HCT116 (cell line): Measurements from ENCODE around the gene CLEC16A.

Experiments
- POLR2AphosphoS5 ChIP-seq: IDR thresholded peaks from 2 replicates; pipeline ENCODE4 v1.6.1; 2011; ENCODE audit warnings: mild to moderate bottlenecking, low read depth, low read length, moderate library complexity
- TF ChIP-seq, protein P1 (sequence below), 3 experiments: fragments of 200-600 bp in 1 of 3; sonication (generic) in 1 of 3; IDR thresholded peaks in 2 of 3; conservative IDR thresholded peaks in 1 of 3; 2 replicates each; pipeline ENCODE4 v1.5.1; 2012 to 2017; ENCODE audit warnings: low read depth in 2 of 3, low read length in 2 of 3, antibody characterized with exemption in 1 of 3, borderline replicate concordance in 1 of 3, control low read depth in 1 of 3, mild to moderate bottlenecking in 1 of 3, mixed read lengths in 1 of 3, mixed run types in 1 of 3, moderate library complexity in 1 of 3; ENCODE audit not compliant: insufficient read depth in 1 of 3
- TF ChIP-seq, protein P2 (sequence below): IDR thresholded peaks from 2 replicates; pipeline ENCODE4 v1.6.1; 2012

DNA sequence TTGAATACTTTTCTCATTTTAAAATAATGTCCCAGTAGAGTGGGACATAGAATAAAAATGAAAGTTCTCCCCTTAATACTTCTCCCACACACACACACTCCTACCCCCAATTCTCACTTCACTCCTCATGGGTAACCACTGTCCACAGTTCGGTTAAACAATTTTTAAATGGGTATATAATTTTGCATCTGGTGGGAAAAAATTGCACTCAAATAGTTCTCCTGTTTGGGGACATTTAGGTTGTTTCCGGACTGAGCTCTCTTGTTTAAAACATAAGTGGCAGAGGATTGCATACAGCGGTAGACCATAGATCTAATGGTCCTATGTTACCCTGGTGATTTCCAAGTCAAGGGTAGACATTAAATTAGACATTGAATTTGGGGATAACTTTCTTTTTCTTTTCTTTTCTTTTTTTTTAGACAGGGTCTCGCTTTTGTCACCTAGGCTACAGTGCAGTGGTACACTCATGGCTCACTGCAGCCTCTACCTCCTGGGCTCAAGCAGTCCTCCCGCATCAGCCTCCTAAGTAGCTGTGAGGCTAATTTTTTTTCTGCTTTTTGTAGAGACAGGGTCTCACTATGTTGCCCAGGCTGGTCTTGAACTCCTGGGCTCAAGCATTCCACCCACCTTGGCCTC, 173.3 kb downstream of the CLEC16A start:
- TF ChIP-seq, protein P1, sequence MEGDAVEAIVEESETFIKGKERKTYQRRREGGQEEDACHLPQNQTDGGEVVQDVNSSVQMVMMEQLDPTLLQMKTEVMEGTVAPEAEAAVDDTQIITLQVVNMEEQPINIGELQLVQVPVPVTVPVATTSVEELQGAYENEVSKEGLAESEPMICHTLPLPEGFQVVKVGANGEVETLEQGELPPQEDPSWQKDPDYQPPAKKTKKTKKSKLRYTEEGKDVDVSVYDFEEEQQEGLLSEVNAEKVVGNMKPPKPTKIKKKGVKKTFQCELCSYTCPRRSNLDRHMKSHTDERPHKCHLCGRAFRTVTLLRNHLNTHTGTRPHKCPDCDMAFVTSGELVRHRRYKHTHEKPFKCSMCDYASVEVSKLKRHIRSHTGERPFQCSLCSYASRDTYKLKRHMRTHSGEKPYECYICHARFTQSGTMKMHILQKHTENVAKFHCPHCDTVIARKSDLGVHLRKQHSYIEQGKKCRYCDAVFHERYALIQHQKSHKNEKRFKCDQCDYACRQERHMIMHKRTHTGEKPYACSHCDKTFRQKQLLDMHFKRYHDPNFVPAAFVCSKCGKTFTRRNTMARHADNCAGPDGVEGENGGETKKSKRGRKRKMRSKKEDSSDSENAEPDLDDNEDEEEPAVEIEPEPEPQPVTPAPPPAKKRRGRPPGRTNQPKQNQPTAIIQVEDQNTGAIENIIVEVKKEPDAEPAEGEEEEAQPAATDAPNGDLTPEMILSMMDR (IDR thresholded peaks at IDR 0.05 in 2 of 3, conservative IDR thresholded peaks at IDR 0.05 in 1 of 3; ENCODE audit: borderline replicate concordance in 1 of 3, insufficient read depth in 1 of 3, low read depth in 2 of 3, low read length in 2 of 3) = no peak
- no peak for TF ChIP-seq POLR2AphosphoS5
- TF ChIP-seq, protein P2, sequence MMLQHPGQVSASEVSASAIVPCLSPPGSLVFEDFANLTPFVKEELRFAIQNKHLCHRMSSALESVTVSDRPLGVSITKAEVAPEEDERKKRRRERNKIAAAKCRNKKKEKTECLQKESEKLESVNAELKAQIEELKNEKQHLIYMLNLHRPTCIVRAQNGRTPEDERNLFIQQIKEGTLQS = no peak
